Mesodermal cell (in vitro differentiated cells): ENCODE results near the gene PDGFA.

Source experiments
- H3K27ac ChIP-seq: 2 replicates; pipeline ENCODE4 v1.7.0; 2013; ENCODE audit warnings: mild to moderate bottlenecking, low read depth, low read length, moderate library complexity; ENCODE audit not compliant: severe bottlenecking
- H3K36me3 ChIP-seq: 2 replicates; pipeline ENCODE4 v1.7.1; 2013; ENCODE audit warnings: mild to moderate bottlenecking, low read length, moderate library complexity; ENCODE audit not compliant: control insufficient read depth, insufficient read depth
- H3K4me1 ChIP-seq: one replicate; pipeline ENCODE4 v1.7.1; 2013; ENCODE audit warnings: mild to moderate bottlenecking, low read length; ENCODE audit not compliant: insufficient read depth, control insufficient read depth, poor library complexity, severe bottlenecking
- H3K4me3 ChIP-seq: 2 replicates; pipeline ENCODE4 v1.7.0; 2013; ENCODE audit warnings: low read length, control low read depth, mild to moderate bottlenecking; ENCODE audit not compliant: insufficient read depth, poor library complexity, severe bottlenecking; ENCODE audit errors: extremely low read depth
- H3K9me3 ChIP-seq: 2 replicates; pipeline ENCODE4 v1.7.1; 2013; ENCODE audit warnings: mild to moderate bottlenecking, low read length, moderate library complexity; ENCODE audit not compliant: control insufficient read depth
- whole genome bisulfite sequencing, 2 experiments: methylation state at CpG; one replicate each; pipeline ENCODE4 v1.1.5; 2013; ENCODE audit warnings: missing lambda C conversion rate in 2 of 2; ENCODE audit not compliant: insufficient coverage in 2 of 2; 5-methylcytosine and 5-hydroxymethylcytosine counted together

The PDGFA gene

GRCh38 chr7:484356-485101 lies 35.1 kb downstream of the PDGFA start:
- WGBS, 2 experiments: 56 to 64% methylated on average over 10 to 15 of the region's 21 CpGs
- Histone ChIP-seq H3K4me3 (no peak overlapping the region), H3K27ac (no peak overlapping the region), H3K36me3 (no peaks in the 10 kb centered on the region), H3K4me1 (peaks cover 30% of the 10 kb centered on the region), H3K9me3 (peaks cover 3% of the 10 kb centered on the region)

GRCh38 chr7:483656-484355 lies 35.8 kb downstream of the PDGFA start:
- H3K27ac ChIP-seq: no peak overlapping the region
- H3K36me3 ChIP-seq: no peaks in the 10 kb centered on the region
- peaks cover 33% of the 10 kb centered on the region for H3K4me1 ChIP-seq
- WGBS, 2 experiments: 88 to 95% methylated on average over 7 to 9 of the region's 10 CpGs
- peaks cover 3% of the 10 kb centered on the region for H3K9me3 ChIP-seq
- H3K4me3 ChIP-seq: no peak overlapping the region

- WGBS, 2 experiments: 92 to 100% methylated on average over 1 of the region's 1 CpG
- Histone ChIP-seq H3K9me3 (peaks cover 3% of the 10 kb centered on the region), H3K4me3 (no peak overlapping the region), H3K4me1 (peaks cover 38% of the 10 kb centered on the region), H3K36me3 (no peaks in the 10 kb centered on the region), H3K27ac (no peak overlapping the region)
These were observed 37.0 kb downstream of the PDGFA start for GRCh38 chr7:482521-483083.

GRCh38 chr7:481219-481930 lies 38.3 kb downstream of the PDGFA start:
- 48 to 59% methylated on average over 7 to 9 of the region's 15 CpGs for WGBS, 2 experiments
- no peak overlapping the region for H3K27ac ChIP-seq
- no peak overlapping the region for H3K4me3 ChIP-seq
- H3K9me3 ChIP-seq: peaks cover 3% of the 10 kb centered on the region
- H3K36me3 ChIP-seq: no peaks in the 10 kb centered on the region
- H3K4me1 ChIP-seq: peaks cover 40% of the 10 kb centered on the region

GRCh38 chr7:480531-481218 lies 39.0 kb downstream of the PDGFA start:
- WGBS, 2 experiments: 64 to 70% methylated on average over 10 to 12 of the region's 14 CpGs
- Histone ChIP-seq H3K4me3 (no peak overlapping the region), H3K9me3 (peaks cover 3% of the 10 kb centered on the region), H3K27ac (no peak overlapping the region), H3K36me3 (no peaks in the 10 kb centered on the region), H3K4me1 (peaks cover 38% of the 10 kb centered on the region)

GRCh38 chr7:479948-480499 lies 39.6 kb downstream of the PDGFA start:
- H3K4me1 ChIP-seq: peaks cover 33% of the 10 kb centered on the region
- no peak overlapping the region for H3K27ac ChIP-seq
- H3K36me3 ChIP-seq: no peaks in the 10 kb centered on the region
- WGBS, 2 experiments: 51 to 62% methylated on average over 6 to 8 of the region's 15 CpGs
- H3K9me3 ChIP-seq: peaks cover 3% of the 10 kb centered on the region
- H3K4me3 ChIP-seq: no peak overlapping the region

- H3K4me1 ChIP-seq: peaks cover 27% of the 10 kb centered on the region
- WGBS, 2 experiments: 85 to 86% methylated on average over 20 of the region's 20 CpGs
- peaks cover 8% of the 10 kb centered on the region for H3K9me3 ChIP-seq
- H3K4me3 ChIP-seq: no peak overlapping the region
- no peak overlapping the region for H3K27ac ChIP-seq
- no peaks in the 10 kb centered on the region for H3K36me3 ChIP-seq
These were observed 40.3 kb downstream of the PDGFA start for GRCh38 chr7:479115-479947.

DNA sequence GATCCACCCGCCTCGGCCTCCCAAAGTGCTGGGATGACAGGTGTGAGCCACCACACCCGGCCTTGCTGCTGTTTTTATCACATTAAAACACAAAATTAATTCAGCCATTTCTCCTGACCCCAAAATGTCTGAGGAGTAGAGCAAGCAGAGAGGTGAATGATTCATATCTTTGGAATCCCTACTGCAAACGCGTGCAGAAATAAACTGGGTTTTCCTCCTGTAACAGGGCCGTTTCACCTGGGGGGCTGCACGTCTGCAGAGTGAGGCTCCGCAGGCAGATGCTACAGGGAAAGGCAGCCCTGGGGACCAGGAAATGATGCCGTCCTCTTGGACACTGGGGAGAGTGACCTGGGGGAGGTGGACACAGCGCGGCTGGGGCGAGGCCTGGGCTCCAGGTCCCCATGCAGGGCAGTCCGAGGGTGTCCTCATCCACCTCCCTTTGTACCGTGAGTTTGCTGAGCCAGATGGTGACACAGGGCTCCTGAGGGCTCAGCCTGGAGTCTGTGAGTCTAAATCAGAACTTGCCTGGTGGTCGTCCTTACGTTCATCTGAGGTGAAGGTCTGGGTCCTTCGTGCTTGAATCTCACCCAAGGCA lies 41.9 kb downstream of the PDGFA start:
- peaks cover 26% of the 10 kb centered on the region for H3K4me1 ChIP-seq
- no peak overlapping the region for H3K27ac ChIP-seq
- peaks cover 8% of the 10 kb centered on the region for H3K9me3 ChIP-seq
- H3K36me3 ChIP-seq: no peaks in the 10 kb centered on the region
- 84 to 89% methylated on average over 11 to 13 of the region's 17 CpGs for WGBS, 2 experiments
- H3K4me3 ChIP-seq: no peak overlapping the region

DNA sequence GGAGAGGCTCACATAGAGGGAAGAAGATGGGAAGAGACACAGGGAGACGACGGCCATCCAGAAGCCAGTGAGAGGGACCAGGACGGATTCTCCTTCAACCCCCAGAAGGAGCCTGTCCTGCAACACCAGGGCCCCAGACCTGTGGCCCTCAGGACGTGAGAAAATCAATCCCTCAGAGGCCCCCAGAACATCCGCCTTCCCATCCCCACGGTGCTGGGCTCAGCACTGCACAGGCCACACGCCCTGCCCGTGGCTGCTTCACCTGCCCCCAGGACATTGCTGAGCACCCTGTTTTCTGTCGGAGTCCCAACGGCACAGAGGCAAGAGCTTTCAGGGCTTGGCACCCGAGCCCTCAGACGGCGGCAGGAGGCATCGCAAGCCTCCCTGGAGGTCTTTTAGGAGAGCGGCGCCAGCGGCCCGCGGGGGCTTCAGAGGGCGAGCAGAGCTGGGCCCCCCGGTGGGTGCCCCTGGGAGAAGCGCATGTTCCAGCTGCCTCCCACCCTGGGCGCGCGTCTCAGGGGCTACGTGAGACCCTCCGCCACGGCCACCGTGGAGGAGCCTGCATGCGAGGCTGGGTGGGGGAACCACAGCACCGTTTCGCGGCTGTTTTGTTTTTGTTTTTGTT lies 42.8 kb downstream of the PDGFA start:
- 84 to 87% methylated on average over 27 of the region's 33 CpGs for WGBS, 2 experiments
- H3K4me3 ChIP-seq: no peak overlapping the region

More for the DNA sequence above, 42.8 kb downstream of the PDGFA start:
- peaks cover 26% of the 10 kb centered on the region for H3K4me1 ChIP-seq
- H3K27ac ChIP-seq: no peak overlapping the region
- peaks cover 6% of the 10 kb centered on the region for H3K9me3 ChIP-seq
- H3K36me3 ChIP-seq: no peaks in the 10 kb centered on the region
